ENCODE results near the gene LPP. TPM values are rescaled to one million over a fixed set of nuclear protein-coding genes. Genes with fewer than 3 reads are reported as not detected.

The LPP gene
- total RNA-seq, 1 donor from 2014 or later, result 132 TPM

GRCh38 chr3:188326111-188326510, 172.2 kb downstream of the LPP start:
- Mint-ChIP-seq H3K4me1 (peaks cover 10% of the 10 kb centered on the region), H3K4me3 (no peak overlapping the region), H3K36me3 (peaks cover 19% of the 10 kb centered on the region), H3K9me3 (peaks cover 11% of the 10 kb centered on the region), H3K27ac (no peak overlapping the region), H3K27me3 (ENCODE audit: low read depth) (no peaks in the 10 kb centered on the region)
- TF ChIP-seq CTCF (IDR thresholded peaks at IDR 0.05; ENCODE audit: unreplicated experiment), result no peak
- DNase-seq (ENCODE audit: low spot score in 2 of 2, unreplicated experiment in 2 of 2), result no peak

GRCh38 chr3:188326968-188327367, 173.0 kb downstream of the LPP start:
- Mint-ChIP-seq H3K4me1 (peaks cover 15% of the 10 kb centered on the region), H3K4me3 (no peak overlapping the region), H3K27ac (no peak overlapping the region), H3K27me3 (ENCODE audit: low read depth) (no peaks in the 10 kb centered on the region), H3K36me3 (peaks cover 19% of the 10 kb centered on the region), H3K9me3 (peaks cover 11% of the 10 kb centered on the region)
- DNase-seq (ENCODE audit: low spot score in 2 of 2, unreplicated experiment in 2 of 2), result no peak
- TF ChIP-seq CTCF (IDR thresholded peaks at IDR 0.05; ENCODE audit: unreplicated experiment), result no peak

GRCh38 chr3:188327433-188327832, 173.5 kb downstream of the LPP start:
- no peak overlapping the region for H3K4me3 Mint-ChIP-seq
- H3K9me3 Mint-ChIP-seq, result peaks cover 11% of the 10 kb centered on the region

GRCh38 chr3:188330138-188330537, 176.2 kb downstream of the LPP start:
- peaks cover 17% of the 10 kb centered on the region for H3K36me3 Mint-ChIP-seq
- peaks cover 7% of the 10 kb centered on the region for H3K9me3 Mint-ChIP-seq
- TF ChIP-seq CTCF (IDR thresholded peaks at IDR 0.05; ENCODE audit: unreplicated experiment), result no peak
- H3K4me3 Mint-ChIP-seq, result no peak overlapping the region
- peaks cover 20% of the 10 kb centered on the region for H3K4me1 Mint-ChIP-seq
- DNase-seq (ENCODE audit: low spot score in 2 of 2, unreplicated experiment in 2 of 2), result no peak
- H3K27me3 Mint-ChIP-seq (ENCODE audit: low read depth), result no peaks in the 10 kb centered on the region
- no peak overlapping the region for H3K27ac Mint-ChIP-seq

More at GRCh38 chr3:188327433-188327832, 173.5 kb downstream of the LPP start:
- no peak for DNase-seq (ENCODE audit: low spot score in 2 of 2, unreplicated experiment in 2 of 2)
- Mint-ChIP-seq H3K36me3 (peaks cover 19% of the 10 kb centered on the region), H3K27ac (no peak overlapping the region), H3K4me1 (peaks cover 15% of the 10 kb centered on the region), H3K27me3 (ENCODE audit: low read depth) (no peaks in the 10 kb centered on the region)
- TF ChIP-seq CTCF (IDR thresholded peaks at IDR 0.05; ENCODE audit: unreplicated experiment), result no peak

GRCh38 chr3:188331166-188331565, 177.2 kb downstream of the LPP start:
- Mint-ChIP-seq H3K4me3 (no peak overlapping the region), H3K4me1 (peaks cover 28% of the 10 kb centered on the region), H3K36me3 (peaks cover 12% of the 10 kb centered on the region), H3K9me3 (peaks cover 6% of the 10 kb centered on the region), H3K27ac (no peak overlapping the region), H3K27me3 (ENCODE audit: low read depth) (no peaks in the 10 kb centered on the region)
- DNase-seq (ENCODE audit: low spot score in 2 of 2, unreplicated experiment in 2 of 2), result no peak
- no peak for TF ChIP-seq CTCF (IDR thresholded peaks at IDR 0.05; ENCODE audit: unreplicated experiment)

- H3K4me1 Mint-ChIP-seq, result peaks cover 26% of the 10 kb centered on the region
- H3K36me3 Mint-ChIP-seq, result peaks cover 10% of the 10 kb centered on the region
- no peak overlapping the region for H3K4me3 Mint-ChIP-seq
- TF ChIP-seq CTCF (IDR thresholded peaks at IDR 0.05; ENCODE audit: unreplicated experiment), result no peak
- no peaks in the 10 kb centered on the region for H3K27me3 Mint-ChIP-seq (ENCODE audit: low read depth)
- H3K9me3 Mint-ChIP-seq, result peaks cover 4% of the 10 kb centered on the region
- H3K27ac Mint-ChIP-seq, result no peak overlapping the region
- no peak for DNase-seq (ENCODE audit: low spot score in 2 of 2, unreplicated experiment in 2 of 2)
These were observed 178.1 kb downstream of the LPP start for GRCh38 chr3:188332085-188332484.

All from mesothelial cell of epicardium (in vitro differentiated cells).